ENCODE results near the gene MIB1.

- no peak for TF ChIP-seq CTCF (IDR thresholded peaks at IDR 0.05)
- TF ChIP-seq POLR2A (IDR thresholded peaks at IDR 0.05), result no peak
- no peak for TF ChIP-seq POLR2AphosphoS5 (IDR thresholded peaks at IDR 0.05)
Measured at GRCh38 chr18:21918693-21919092, 178.1 kb downstream of the MIB1 start.

Data from breast epithelium (tissue), 3 donors.